ENCODE results near the gene MKNK2. TPM values are rescaled to one million over a fixed set of nuclear protein-coding genes. Genes with fewer than 3 reads are reported as not detected.

MKNK2 gene
- polyA plus RNA-seq, 1 of the 3 experiments (the other 2 are of a cell fraction): 65.4 TPM

GRCh38 chr19:2032296-2032941 is 18.6 kb downstream of the MKNK2 start:
- Histone ChIP-seq H3K9me2 (no peaks in the 10 kb centered on the region), H3K9me3 (no peaks in the 10 kb centered on the region), H3K9ac (peak overlapping the region; percentile 40; the same call in 1 of the 2 replicates), H3K4me2 (peak overlapping the region; percentile 74), H3K4me3 (ENCODE audit: low read depth in 2 of 2, low read length in 1 of 2) (no peak overlapping the region), H3K79me2 (ENCODE audit: insufficient read depth) (no peaks in the 10 kb centered on the region), H3F3A (replicated peaks; ENCODE audit: insufficient read depth) (peaks cover 6% of the 10 kb centered on the region), H3K4me1 (ENCODE audit: control insufficient read depth in 1 of 2, insufficient read depth in 2 of 2, low read depth in 1 of 2, low read length in 1 of 2) (peaks cover 10 to 23% of the 10 kb centered on the region in 2 experiments; a peak in 3 of 4 replicates), H3K27ac (ENCODE audit: low read depth in 2 of 2, low read length in 1 of 2) (peak overlapping the region; percentile 55 to 95), H3K36me3 (replicated peaks in 1 of 2; ENCODE audit: control insufficient read depth in 1 of 2, insufficient read depth in 2 of 2, low read length in 1 of 2) (no peaks in the 10 kb centered on the region), H4K20me1 (ENCODE audit: insufficient read depth) (no peaks in the 10 kb centered on the region), H3K27me3 (ENCODE audit: insufficient read depth) (no peaks in the 10 kb centered on the region), H2AFZ (ENCODE audit: low read depth) (peak overlapping the region; percentile 69; the same call in 1 of the 2 replicates)
- WGBS (ENCODE audit: low lambda C conversion rate): 15% methylated on average over 19 of the region's 19 CpGs
- ChIA-PET POLR2A (interaction anchor here (0.6 to 1.9 kb wide), 7 partner anchors 9 to 50 kb away, joined by 3 to 13 read pairs (median 3); no protein-coding TSS in a partner anchor), CTCF (interaction anchor here (0.9 to 2.5 kb wide), 7 partner anchors 10 to 65 kb away, joined by 3 to 15 read pairs (median 4); partner anchors contain the start of gene MOB3A)
- DNase-seq: peak; percentile 91
- TF ChIP-seq, protein P1, sequence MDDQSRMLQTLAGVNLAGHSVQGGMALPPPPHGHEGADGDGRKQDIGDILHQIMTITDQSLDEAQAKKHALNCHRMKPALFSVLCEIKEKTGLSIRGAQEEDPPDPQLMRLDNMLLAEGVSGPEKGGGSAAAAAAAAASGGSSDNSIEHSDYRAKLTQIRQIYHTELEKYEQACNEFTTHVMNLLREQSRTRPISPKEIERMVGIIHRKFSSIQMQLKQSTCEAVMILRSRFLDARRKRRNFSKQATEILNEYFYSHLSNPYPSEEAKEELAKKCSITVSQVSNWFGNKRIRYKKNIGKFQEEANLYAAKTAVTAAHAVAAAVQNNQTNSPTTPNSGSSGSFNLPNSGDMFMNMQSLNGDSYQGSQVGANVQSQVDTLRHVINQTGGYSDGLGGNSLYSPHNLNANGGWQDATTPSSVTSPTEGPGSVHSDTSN (IDR thresholded peaks at IDR 0.05): peak; percentile 81
- TF ChIP-seq, protein P2, sequence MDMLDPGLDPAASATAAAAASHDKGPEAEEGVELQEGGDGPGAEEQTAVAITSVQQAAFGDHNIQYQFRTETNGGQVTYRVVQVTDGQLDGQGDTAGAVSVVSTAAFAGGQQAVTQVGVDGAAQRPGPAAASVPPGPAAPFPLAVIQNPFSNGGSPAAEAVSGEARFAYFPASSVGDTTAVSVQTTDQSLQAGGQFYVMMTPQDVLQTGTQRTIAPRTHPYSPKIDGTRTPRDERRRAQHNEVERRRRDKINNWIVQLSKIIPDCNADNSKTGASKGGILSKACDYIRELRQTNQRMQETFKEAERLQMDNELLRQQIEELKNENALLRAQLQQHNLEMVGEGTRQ (IDR thresholded peaks at IDR 0.05; ENCODE audit: borderline replicate concordance, low read depth, low read length): no peak
- TF ChIP-seq TCF12 (IDR thresholded peaks at IDR 0.05): peak; percentile 76
- TF ChIP-seq ELF1 (IDR thresholded peaks at IDR 0.05): peak; percentile 62; the same call in 1 of the 2 replicates
- TF ChIP-seq IRF3 (IDR thresholded peaks at IDR 0.05; ENCODE audit: low read depth, low read length): no peak
- TF ChIP-seq MXI1 (IDR thresholded peaks at IDR 0.05; ENCODE audit: low read depth, low read length): peak; percentile 70
- TF ChIP-seq GABPA (IDR thresholded peaks at IDR 0.05; ENCODE audit: low read depth): no peak
- no peak; the same call in 1 of the 2 replicates for TF ChIP-seq MAX (IDR thresholded peaks at IDR 0.05; ENCODE audit: low read depth)
- no peak for TF ChIP-seq YY1 (IDR thresholded peaks at IDR 0.05; ENCODE audit: low read depth)
- peak; percentile 84; the same call in 1 of the 2 replicates for TF ChIP-seq SIN3A (IDR thresholded peaks at IDR 0.05; ENCODE audit: borderline replicate concordance, low read depth, low read length)
- TF ChIP-seq CHD2 (IDR thresholded peaks at IDR 0.05; ENCODE audit: low read length, partially characterized antibody): no peak
- TF ChIP-seq, protein P3, sequence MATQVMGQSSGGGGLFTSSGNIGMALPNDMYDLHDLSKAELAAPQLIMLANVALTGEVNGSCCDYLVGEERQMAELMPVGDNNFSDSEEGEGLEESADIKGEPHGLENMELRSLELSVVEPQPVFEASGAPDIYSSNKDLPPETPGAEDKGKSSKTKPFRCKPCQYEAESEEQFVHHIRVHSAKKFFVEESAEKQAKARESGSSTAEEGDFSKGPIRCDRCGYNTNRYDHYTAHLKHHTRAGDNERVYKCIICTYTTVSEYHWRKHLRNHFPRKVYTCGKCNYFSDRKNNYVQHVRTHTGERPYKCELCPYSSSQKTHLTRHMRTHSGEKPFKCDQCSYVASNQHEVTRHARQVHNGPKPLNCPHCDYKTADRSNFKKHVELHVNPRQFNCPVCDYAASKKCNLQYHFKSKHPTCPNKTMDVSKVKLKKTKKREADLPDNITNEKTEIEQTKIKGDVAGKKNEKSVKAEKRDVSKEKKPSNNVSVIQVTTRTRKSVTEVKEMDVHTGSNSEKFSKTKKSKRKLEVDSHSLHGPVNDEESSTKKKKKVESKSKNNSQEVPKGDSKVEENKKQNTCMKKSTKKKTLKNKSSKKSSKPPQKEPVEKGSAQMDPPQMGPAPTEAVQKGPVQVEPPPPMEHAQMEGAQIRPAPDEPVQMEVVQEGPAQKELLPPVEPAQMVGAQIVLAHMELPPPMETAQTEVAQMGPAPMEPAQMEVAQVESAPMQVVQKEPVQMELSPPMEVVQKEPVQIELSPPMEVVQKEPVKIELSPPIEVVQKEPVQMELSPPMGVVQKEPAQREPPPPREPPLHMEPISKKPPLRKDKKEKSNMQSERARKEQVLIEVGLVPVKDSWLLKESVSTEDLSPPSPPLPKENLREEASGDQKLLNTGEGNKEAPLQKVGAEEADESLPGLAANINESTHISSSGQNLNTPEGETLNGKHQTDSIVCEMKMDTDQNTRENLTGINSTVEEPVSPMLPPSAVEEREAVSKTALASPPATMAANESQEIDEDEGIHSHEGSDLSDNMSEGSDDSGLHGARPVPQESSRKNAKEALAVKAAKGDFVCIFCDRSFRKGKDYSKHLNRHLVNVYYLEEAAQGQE (IDR thresholded peaks at IDR 0.05; ENCODE audit: low read depth, low read length): 0 out of 2 replicates have a peak, but pooled peaks have one; percentile 7
- TF ChIP-seq FOSL2 (IDR thresholded peaks at IDR 0.05; ENCODE audit: borderline replicate concordance, low read depth): no peak; the same call in 1 of the 2 replicates
- TF ChIP-seq RCOR1 (IDR thresholded peaks at IDR 0.05; ENCODE audit: low read length): peak; percentile 23; the same call in 1 of the 2 replicates
- no peak for TF ChIP-seq ZBTB33 (IDR thresholded peaks at IDR 0.05; ENCODE audit: borderline replicate concordance, low read depth)
- TF ChIP-seq TAF1 (IDR thresholded peaks at IDR 0.05; ENCODE audit: borderline replicate concordance, low read depth, low read length): peak; percentile 34; the same call in 1 of the 2 replicates
- TF ChIP-seq SMC3 (IDR thresholded peaks at IDR 0.05; ENCODE audit: low read depth, low read length): no peak
- peak; percentile 59; the same call in 1 of the 2 replicates for TF ChIP-seq POLR2AphosphoS5 (IDR thresholded peaks at IDR 0.05; ENCODE audit: low read depth, low read length)
- no peak for TF ChIP-seq FOXM1 (IDR thresholded peaks at IDR 0.05; ENCODE audit: low read depth)
- 0 out of 2 replicates have a peak, but pooled peaks have one; percentile 11 for TF ChIP-seq USF1 (IDR thresholded peaks at IDR 0.05; ENCODE audit: borderline replicate concordance, low read depth)
- no peak for TF ChIP-seq EZH2phosphoT487 (IDR thresholded peaks at IDR 0.05; ENCODE audit: borderline replicate concordance, low read depth)
- TF ChIP-seq NRF1 (IDR thresholded peaks at IDR 0.05; ENCODE audit: low read depth, low read length): no peak
